ENCODE results near the gene MLF1. TPM values are rescaled to one million over a fixed set of nuclear protein-coding genes. Genes with fewer than 3 reads are reported as not detected.

The MLF1 gene
- total RNA-seq, 1 donor = 14.9 TPM

GRCh38 chr3:158649791-158650190 is 78.8 kb downstream of the MLF1 start:
- no peak overlapping the region for H3K4me3 ChIP-seq (ENCODE audit: low read depth, low read length)
- DNase-seq (ENCODE audit: low read depth) = no peak
- no peak for TF ChIP-seq CTCF (IDR thresholded peaks at IDR 0.05; ENCODE audit: insufficient read depth, low read length)

- no peak for DNase-seq (ENCODE audit: low read depth)
- TF ChIP-seq CTCF (IDR thresholded peaks at IDR 0.05; ENCODE audit: insufficient read depth, low read length) = no peak
- no peak overlapping the region for H3K4me3 ChIP-seq (ENCODE audit: low read depth, low read length)
Observed at GRCh38 chr3:158651192-158651591, 80.2 kb downstream of the MLF1 start.

- no peak overlapping the region for H3K4me3 ChIP-seq (ENCODE audit: low read depth, low read length)
- no peak for TF ChIP-seq CTCF (IDR thresholded peaks at IDR 0.05; ENCODE audit: insufficient read depth, low read length)
- DNase-seq (ENCODE audit: low read depth) = no peak
Observed at GRCh38 chr3:158652463-158652862, 81.5 kb downstream of the MLF1 start.

Small RNAs within 50 kb of the gene (small RNA-seq; reads per million reads assigned to genes)
- not detected for gene AC025033.1

Other genes with a start within 250 kb of the MLF1 start
- gene GFM1, start 73.3 kb downstream of the MLF1 start, total RNA-seq (ENCODE audit: low replicate concordance) = 44.4 and 49.4 TPM in 2 replicates
- gene LXN, start 101.5 kb downstream of the MLF1 start, total RNA-seq (ENCODE audit: low replicate concordance) = 115 and 152 TPM in 2 replicates
- 39.3 and 47.8 TPM in 2 replicates for gene RARRES1, start 161.3 kb downstream of the MLF1 start, total RNA-seq (ENCODE audit: low replicate concordance)
- gene MFSD1, start 230.9 kb downstream of the MLF1 start, total RNA-seq (ENCODE audit: low replicate concordance) = 168 and 223 TPM in 2 replicates

All from fibroblast of the aortic adventitia (primary cell).